Measurements from ENCODE around the gene FLT1. TPM values are rescaled to one million over a fixed set of nuclear protein-coding genes. Genes with fewer than 3 reads are reported as not detected.

FLT1 gene
- total RNA-seq, 1 donor from 2014 or later: 46.0 TPM

DNA sequence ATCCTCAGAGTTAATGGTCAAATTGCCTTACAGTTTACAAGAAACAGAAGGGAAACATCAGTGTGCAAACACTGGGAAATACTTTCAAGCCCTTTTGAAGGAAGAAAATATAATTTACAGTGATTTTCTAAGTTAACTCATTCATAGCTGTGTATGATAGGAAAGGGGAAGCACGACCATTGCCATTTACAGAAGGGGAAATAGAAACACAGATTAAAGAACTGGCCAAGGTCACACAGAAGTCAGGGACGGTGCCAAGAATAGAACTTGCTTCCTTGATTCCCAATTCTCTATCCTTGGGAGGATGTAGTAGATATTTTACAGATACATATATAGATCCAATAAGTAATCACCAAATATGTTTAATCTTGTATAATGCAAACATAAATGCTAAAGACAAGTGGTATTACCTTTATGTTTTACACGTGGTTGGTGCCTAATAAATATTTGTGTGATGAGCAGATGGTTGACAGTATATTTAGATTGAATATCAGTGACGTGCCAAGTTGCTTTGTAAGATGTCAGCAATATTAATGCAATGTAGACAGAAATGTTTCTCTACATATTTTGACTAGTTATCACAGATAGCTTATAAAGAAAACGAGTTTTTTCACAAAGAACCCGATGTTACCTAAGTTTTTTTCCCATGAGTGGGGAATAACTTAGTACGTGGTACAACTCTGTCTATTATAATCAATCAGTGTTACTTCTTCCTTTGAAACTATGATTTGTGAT, 73.1 kb downstream of the FLT1 start:
- no peak for DNase-seq (ENCODE audit: low spot score in 2 of 2)
- no peaks in the 10 kb centered on the region for H3K27me3 ChIP-seq
- H3K27ac ChIP-seq: no peak overlapping the region
- no peak overlapping the region for H3K4me3 ChIP-seq
- intact Hi-C loops (cut with DNase I): no loop called here
- TF ChIP-seq, protein P1, sequence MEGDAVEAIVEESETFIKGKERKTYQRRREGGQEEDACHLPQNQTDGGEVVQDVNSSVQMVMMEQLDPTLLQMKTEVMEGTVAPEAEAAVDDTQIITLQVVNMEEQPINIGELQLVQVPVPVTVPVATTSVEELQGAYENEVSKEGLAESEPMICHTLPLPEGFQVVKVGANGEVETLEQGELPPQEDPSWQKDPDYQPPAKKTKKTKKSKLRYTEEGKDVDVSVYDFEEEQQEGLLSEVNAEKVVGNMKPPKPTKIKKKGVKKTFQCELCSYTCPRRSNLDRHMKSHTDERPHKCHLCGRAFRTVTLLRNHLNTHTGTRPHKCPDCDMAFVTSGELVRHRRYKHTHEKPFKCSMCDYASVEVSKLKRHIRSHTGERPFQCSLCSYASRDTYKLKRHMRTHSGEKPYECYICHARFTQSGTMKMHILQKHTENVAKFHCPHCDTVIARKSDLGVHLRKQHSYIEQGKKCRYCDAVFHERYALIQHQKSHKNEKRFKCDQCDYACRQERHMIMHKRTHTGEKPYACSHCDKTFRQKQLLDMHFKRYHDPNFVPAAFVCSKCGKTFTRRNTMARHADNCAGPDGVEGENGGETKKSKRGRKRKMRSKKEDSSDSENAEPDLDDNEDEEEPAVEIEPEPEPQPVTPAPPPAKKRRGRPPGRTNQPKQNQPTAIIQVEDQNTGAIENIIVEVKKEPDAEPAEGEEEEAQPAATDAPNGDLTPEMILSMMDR (IDR thresholded peaks at IDR 0.05): no peak
- H3K4me1 ChIP-seq: no peaks in the 10 kb centered on the region
- no peaks in the 10 kb centered on the region for H3K36me3 ChIP-seq
- H3K9me3 ChIP-seq: no peaks in the 10 kb centered on the region

DNA sequence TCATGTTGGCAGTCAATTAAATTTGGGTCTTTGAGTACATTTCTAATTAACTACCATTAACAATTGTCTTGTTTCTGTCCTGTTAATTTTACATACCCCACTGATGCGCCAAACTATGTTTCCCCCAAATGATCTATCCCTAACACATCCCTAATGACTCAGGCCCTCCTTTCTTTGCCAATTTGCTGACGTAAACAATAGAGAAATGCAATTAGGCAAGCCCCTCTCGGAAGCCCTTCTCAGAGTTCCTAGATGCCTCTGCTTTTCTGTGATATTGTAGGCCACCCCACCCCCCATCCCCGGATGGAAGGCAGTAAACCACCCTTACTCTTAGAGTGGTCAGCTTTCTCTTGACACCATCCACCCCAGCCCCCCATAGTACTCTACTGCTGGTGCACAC, 74.2 kb downstream of the FLT1 start:
- Histone ChIP-seq H3K9me3 (no peaks in the 10 kb centered on the region), H3K27me3 (no peaks in the 10 kb centered on the region), H3K4me3 (no peak overlapping the region), H3K27ac (no peak overlapping the region), H3K4me1 (no peaks in the 10 kb centered on the region), H3K36me3 (no peaks in the 10 kb centered on the region)
- TF ChIP-seq, protein P1 (IDR thresholded peaks at IDR 0.05): no peak
- intact Hi-C loops (cut with DNase I): no loop called here
- no peak for DNase-seq (ENCODE audit: low spot score in 2 of 2)

DNA sequence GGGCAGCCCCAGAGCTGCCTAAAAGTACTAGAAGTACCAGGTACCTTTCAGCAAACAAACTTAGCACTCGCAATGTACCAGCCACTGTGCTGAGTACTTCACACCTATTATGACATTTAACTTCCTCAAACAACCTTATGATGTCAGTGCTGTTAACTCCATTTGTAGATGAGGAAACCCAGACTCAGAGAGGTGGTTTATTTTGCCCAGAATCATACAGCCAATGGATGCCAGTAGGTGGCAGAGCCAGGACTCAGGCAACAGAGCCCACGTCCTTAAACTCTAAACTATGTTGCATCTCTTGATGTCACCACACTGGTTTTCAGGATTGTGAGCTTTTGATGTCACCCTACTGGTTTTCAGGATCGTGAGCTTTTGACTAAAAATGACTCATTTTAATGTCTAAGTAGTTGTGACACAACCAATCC, 78.9 kb downstream of the FLT1 start:
- DNase-seq (ENCODE audit: low spot score in 2 of 2): no peak
- no peak overlapping the region for H3K4me3 ChIP-seq
- no peaks in the 10 kb centered on the region for H3K4me1 ChIP-seq
- intact Hi-C loops (cut with DNase I): no loop called here
- H3K27ac ChIP-seq: no peak overlapping the region
- TF ChIP-seq, protein P1 (IDR thresholded peaks at IDR 0.05): no peak
- no peaks in the 10 kb centered on the region for H3K27me3 ChIP-seq
- no peaks in the 10 kb centered on the region for H3K36me3 ChIP-seq
- no peaks in the 10 kb centered on the region for H3K9me3 ChIP-seq

DNA sequence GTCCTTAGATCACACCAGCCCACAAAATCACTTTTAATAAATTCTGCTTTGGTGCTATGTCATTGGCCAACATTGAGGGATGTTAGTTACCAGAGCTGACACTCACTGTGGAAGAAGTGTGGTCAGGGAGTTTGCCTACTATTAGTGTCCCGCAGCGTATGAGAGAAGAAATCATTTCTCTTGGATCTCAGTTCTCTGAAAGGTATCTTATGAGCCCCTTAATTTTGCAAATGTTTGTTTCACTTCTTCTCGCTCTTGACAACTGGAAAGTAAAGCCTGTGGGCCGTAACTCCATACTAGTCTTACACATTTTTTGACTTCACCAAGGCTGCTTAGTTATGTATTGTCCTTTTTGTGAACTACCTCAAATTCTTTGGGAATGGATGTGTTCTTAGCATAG, 80.9 kb downstream of the FLT1 start:
- intact Hi-C loops (cut with DNase I): no loop called here
- H3K4me1 ChIP-seq: no peaks in the 10 kb centered on the region
- H3K9me3 ChIP-seq: no peaks in the 10 kb centered on the region
- TF ChIP-seq, protein P1 (IDR thresholded peaks at IDR 0.05): no peak
- H3K27me3 ChIP-seq: no peaks in the 10 kb centered on the region
- H3K36me3 ChIP-seq: no peaks in the 10 kb centered on the region
- no peak overlapping the region for H3K4me3 ChIP-seq
- no peak overlapping the region for H3K27ac ChIP-seq
- no peak for DNase-seq (ENCODE audit: low spot score in 2 of 2)

DNA sequence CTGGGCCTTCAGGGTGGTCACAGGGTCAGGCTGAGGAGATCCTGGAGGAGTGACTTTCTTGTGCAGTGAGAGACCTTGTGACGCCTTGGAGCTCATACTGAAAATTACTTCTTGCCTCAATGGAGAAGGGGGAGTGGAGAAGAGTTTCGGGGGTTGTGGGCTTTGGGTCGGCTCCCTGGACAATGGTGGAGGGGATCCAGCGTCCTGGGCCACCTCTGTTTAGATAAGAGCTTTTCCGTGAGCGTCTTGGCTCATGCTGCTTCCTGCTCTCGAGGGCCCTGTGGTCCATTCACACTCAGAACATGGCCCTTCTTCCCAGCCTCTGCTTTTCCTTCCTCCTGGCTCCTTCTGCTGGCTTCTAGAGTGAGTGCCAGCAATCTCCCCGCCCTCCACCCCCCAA, 81.9 kb downstream of the FLT1 start:
- H3K9me3 ChIP-seq: no peaks in the 10 kb centered on the region
- H3K27ac ChIP-seq: no peak overlapping the region
- TF ChIP-seq, protein P1 (IDR thresholded peaks at IDR 0.05): no peak
- H3K36me3 ChIP-seq: no peaks in the 10 kb centered on the region
- no peaks in the 10 kb centered on the region for H3K27me3 ChIP-seq
- no peak for DNase-seq (ENCODE audit: low spot score in 2 of 2)
- H3K4me1 ChIP-seq: no peaks in the 10 kb centered on the region
- no peak overlapping the region for H3K4me3 ChIP-seq
- intact Hi-C loops (cut with DNase I): no loop called here

Measured in ascending aorta (tissue), 2 donors.